Measurements from ENCODE around the gene EPN1. TPM values are rescaled to one million over a fixed set of nuclear protein-coding genes. Genes with fewer than 3 reads are reported as not detected.

EPN1 gene
- total and polyA plus RNA-seq, 9 of the 15 experiments (the other 6 are each of a cell fraction or from before 2014, with no cell fraction given), result 0.08 to 138 (median 12.7) TPM

- TF ChIP-seq CHD7 (IDR thresholded peaks at IDR 0.05; ENCODE audit: low read depth, low read length), result no peak
- TF ChIP-seq MCM2 (IDR thresholded peaks at IDR 0.05; ENCODE audit: low read depth), result no peak
- no peak for TF ChIP-seq NFE2 (IDR thresholded peaks at IDR 0.05; ENCODE audit: low read depth)
- no peak for TF ChIP-seq TFE3 (CRISPR knock-in tag; IDR thresholded peaks at IDR 0.05)
- TF ChIP-seq FOXP1 (CRISPR knock-in tag; IDR thresholded peaks at IDR 0.05), result peak; percentile 65; the same call in 1 of the 2 replicates
- no peak for TF ChIP-seq BMI1 (IDR thresholded peaks at IDR 0.05; ENCODE audit: low read length)
- peak; percentile 60 for TF ChIP-seq JUND (IDR thresholded peaks at IDR 0.05; ENCODE audit: borderline replicate concordance, low read depth, low read length)
- no peak for TF ChIP-seq JUND (tag; IDR thresholded peaks at IDR 0.05; ENCODE audit: borderline replicate concordance, low read depth, low read length)
- TF ChIP-seq TCF7L2 (IDR thresholded peaks at IDR 0.05; ENCODE audit: low read depth, low read length), result no peak
- peak; percentile 96 for TF ChIP-seq VEZF1 (CRISPR knock-in tag; IDR thresholded peaks at IDR 0.05)
- no peak for TF ChIP-seq TFAM (CRISPR knock-in tag; conservative IDR thresholded peaks at IDR 0.05)
- TF ChIP-seq TAF1 (IDR thresholded peaks at IDR 0.05; ENCODE audit: control insufficient read depth, extremely low read depth, insufficient read depth, low read length, severe bottlenecking), result peak; percentile 80
These were observed 31.8 kb upstream of the EPN1 start, which contains the start of gene ZNF581 (continued) for GRCh38 chr19:55643003-55643886.
